HCT116 (cell line): ENCODE data around the gene CLIP2. TPM values are rescaled to one million over a fixed set of nuclear protein-coding genes. Genes with fewer than 3 reads are reported as not detected.

Experiments used
- ATAC-seq: fragments of 200-7000 bp; cut with Tn5 transposase; 2 replicates; pipeline ENCODE4 v1.9.1; 2020; ENCODE audit warnings: mild to moderate bottlenecking, moderate library complexity
- BruUV-seq: library from RNA; stranded (reverse); fragments of 400-500 nt; replicated peaks from 2 replicates; lab custom pipeline; 2021; lab: Mats Ljungman, UMichigan
- CTCF ChIA-PET: fragments of 300-600 bp; sonication (Branson Sonifier 250); formaldehyde crosslinking; loops from one replicate; lab custom pipeline; 2021; ENCODE audit warnings: antibody characterized with exemption; lab: Charles Lee
- POLR2A ChIA-PET: fragments of 300-600, 350-600 bp; sonication (Branson Sonifier 250); formaldehyde crosslinking; loops from one replicate; lab custom pipeline; 2021; ENCODE audit warnings: antibody characterized with exemption; lab: Charles Lee
- RAD21 ChIA-PET, 2 experiments: fragments of 300-600 bp; sonication (Branson Sonifier 250); formaldehyde crosslinking; loops; one replicate each; lab custom pipeline; 2023; ENCODE audit warnings: low total read pairs in 2 of 2; ENCODE audit not compliant: uncharacterized antibody in 2 of 2, unreplicated experiment in 2 of 2, low non-redundant PET in 1 of 2; lab: Charles Lee
- DNase-seq: peaks from one replicate; pipeline ENCODE4 v3.0.0-alpha.2; 2010; ENCODE audit warnings: low read depth, low spot score
- H2AFZ ChIP-seq: fragments of 200-600 bp; shearing (Covaris generic), sonication (generic); 2 replicates; pipeline ENCODE4 v1.6.1; 2017; ENCODE audit warnings: low read depth, mixed run types, mixed read lengths, antibody characterized with exemption, low read length; ENCODE audit not compliant: poor library complexity, severe bottlenecking
- H3K27ac ChIP-seq: 2 replicates; pipeline ENCODE4 v1.5.1; 2012; ENCODE audit warnings: low read depth, low read length
- H3K27me3 ChIP-seq: fragments of 200-600 bp; sonication (generic); 2 replicates; pipeline ENCODE4 v1.6.1; 2016; ENCODE audit warnings: mixed run types, low read length, mixed read lengths; ENCODE audit not compliant: insufficient read depth
- H3K36me3 ChIP-seq, 2 experiments: fragments of 200-500 bp in 1 of 2; fragments of 200-600 bp in 1 of 2; sonication (Bioruptor generic) in 1 of 2; sonication (generic) in 1 of 2; 2 replicates each; pipeline versions ENCODE4 v1.5.1 to v1.6.1; 2014 to 2016; ENCODE audit warnings: low read length in 2 of 2, inconsistent platforms in 1 of 2, mixed read lengths in 1 of 2, mixed run types in 1 of 2; ENCODE audit not compliant: insufficient read depth in 2 of 2, control insufficient read depth in 1 of 2
- H3K4me1 ChIP-seq, 2 experiments: fragments of 200-600 bp in 1 of 2; sonication (generic) in 1 of 2; 2 replicates each; pipeline versions ENCODE4 v1.5.1 to v1.6.1; 2012 to 2017; ENCODE audit warnings: low read length in 2 of 2, inconsistent platforms in 1 of 2, mild to moderate bottlenecking in 1 of 2, mixed read lengths in 1 of 2, mixed run types in 1 of 2, moderate library complexity in 1 of 2; ENCODE audit not compliant: insufficient read depth in 2 of 2, control insufficient read depth in 1 of 2
- H3K4me2 ChIP-seq: fragments of 200-600 bp; sonication (generic); 2 replicates; pipeline ENCODE4 v1.6.1; 2017; ENCODE audit warnings: mixed run types, low read length, mixed read lengths
- H3K4me3 ChIP-seq, 2 experiments: fragments of 200-600 bp in 1 of 2; sonication (generic) in 1 of 2; replicated peaks in 1 of 2; 2 replicates each; pipeline ENCODE4 v1.5.1; 2011 to 2016; ENCODE audit warnings: low read length in 2 of 2, control low read depth in 1 of 2, low read depth in 1 of 2, mild to moderate bottlenecking in 1 of 2, mixed read lengths in 1 of 2, mixed run types in 1 of 2
- H3K79me2 ChIP-seq: fragments of 200-600 bp; sonication (generic); 2 replicates; pipeline ENCODE4 v1.6.1; 2017; ENCODE audit warnings: mild to moderate bottlenecking, mixed run types, low read length, moderate library complexity, mixed read lengths; ENCODE audit not compliant: insufficient read depth
- H3K9ac ChIP-seq: fragments of 200-600 bp; sonication (generic); 2 replicates; pipeline ENCODE4 v1.6.1; 2016; ENCODE audit warnings: low read length, mixed read lengths
- H3K9me2 ChIP-seq: fragments of 200-600 bp; sonication (generic), shearing (Covaris generic); 2 replicates; pipeline ENCODE4 v1.6.1; 2017; ENCODE audit warnings: mixed run types, mild to moderate bottlenecking, moderate library complexity; ENCODE audit not compliant: insufficient read depth
- H3K9me3 ChIP-seq, 2 experiments: fragments of 200-500 bp in 1 of 2; fragments of 200-600 bp in 1 of 2; sonication (Bioruptor generic) in 1 of 2; sonication (generic) in 1 of 2; 2 replicates each; pipeline ENCODE4 v1.6.1; 2014 to 2017; ENCODE audit warnings: low read length in 2 of 2, mixed read lengths in 2 of 2, inconsistent platforms in 1 of 2, low read depth in 1 of 2, mild to moderate bottlenecking in 1 of 2, mixed run types in 1 of 2, moderate library complexity in 1 of 2; ENCODE audit not compliant: control insufficient read depth in 1 of 2, insufficient read depth in 1 of 2
- H4K20me1 ChIP-seq: fragments of 200-600 bp; sonication (generic), shearing (Covaris generic); 2 replicates; pipeline ENCODE4 v1.6.1; 2017; ENCODE audit warnings: mixed run types, mild to moderate bottlenecking, moderate library complexity; ENCODE audit not compliant: insufficient read depth
- ATF3 ChIP-seq: IDR thresholded peaks from 2 replicates; pipeline ENCODE4 v1.6.1; 2012
- CBX3 ChIP-seq: IDR thresholded peaks from 2 replicates; pipeline ENCODE4 v1.6.1; 2012; ENCODE audit warnings: low read depth
- CEBPB ChIP-seq: IDR thresholded peaks from 2 replicates; pipeline ENCODE4 v1.6.1; 2012; ENCODE audit warnings: low read depth
- CTCF ChIP-seq, 3 experiments: fragments of 200-600 bp in 1 of 3; sonication (generic) in 1 of 3; IDR thresholded peaks in 2 of 3; conservative IDR thresholded peaks in 1 of 3; 2 replicates each; pipeline ENCODE4 v1.5.1; 2012 to 2017; ENCODE audit warnings: low read depth in 2 of 3, low read length in 2 of 3, antibody characterized with exemption in 1 of 3, borderline replicate concordance in 1 of 3, control low read depth in 1 of 3, mild to moderate bottlenecking in 1 of 3, mixed read lengths in 1 of 3, mixed run types in 1 of 3, moderate library complexity in 1 of 3; ENCODE audit not compliant: insufficient read depth in 1 of 3
- EGR1 ChIP-seq: IDR thresholded peaks from 2 replicates; pipeline ENCODE4 v1.6.1; 2012; ENCODE audit warnings: low read depth
- EZH2 ChIP-seq: fragments of 200-600 bp; sonication (generic); IDR thresholded peaks from 2 replicates; pipeline ENCODE4 v1.6.1; 2017; ENCODE audit warnings: antibody characterized with exemption, mixed run types
- EZH2phosphoT487 ChIP-seq: fragments of 200-600 bp; IDR thresholded peaks from 2 replicates; pipeline ENCODE4 v1.6.1; 2018; ENCODE audit warnings: antibody characterized with exemption, borderline replicate concordance
- FOSL1 ChIP-seq: IDR thresholded peaks from 2 replicates; pipeline ENCODE4 v1.6.1; 2012; ENCODE audit warnings: low read depth
- JUND ChIP-seq: IDR thresholded peaks from 2 replicates; pipeline ENCODE4 v1.6.1; 2012
- POLR2A ChIP-seq: IDR thresholded peaks from 2 replicates; pipeline ENCODE4 v1.7.0; 2011; ENCODE audit warnings: borderline replicate concordance; ENCODE audit not compliant: insufficient read depth, insufficient read length; ENCODE audit errors: extremely low read depth
- POLR2AphosphoS5 ChIP-seq: IDR thresholded peaks from 2 replicates; pipeline ENCODE4 v1.6.1; 2011; ENCODE audit warnings: mild to moderate bottlenecking, low read depth, low read length, moderate library complexity
- RAD21 ChIP-seq: IDR thresholded peaks from 2 replicates; pipeline ENCODE4 v1.6.1; 2012; ENCODE audit warnings: low read depth, mild to moderate bottlenecking
- REST ChIP-seq: IDR thresholded peaks from 2 replicates; pipeline ENCODE4 v1.6.1; 2012; ENCODE audit warnings: low read depth
- SIN3A ChIP-seq: IDR thresholded peaks from 2 replicates; pipeline ENCODE4 v1.6.1; 2012; ENCODE audit warnings: low read depth
- TCF7L2 ChIP-seq: IDR thresholded peaks from 2 replicates; pipeline ENCODE4 v1.7.0; 2011; ENCODE audit warnings: borderline replicate concordance, inconsistent platforms; ENCODE audit not compliant: insufficient read depth, insufficient read length; ENCODE audit errors: extremely low read depth
- YY1 ChIP-seq: IDR thresholded peaks from 2 replicates; pipeline ENCODE4 v1.6.1; 2011; ENCODE audit warnings: low read length, low read depth, moderate library complexity, mild to moderate bottlenecking; ENCODE audit not compliant: insufficient replicate concordance; ENCODE audit errors: extremely low read depth
- ZFX ChIP-seq: fragments of 450-650 bp; IDR thresholded peaks from 2 replicates; pipeline ENCODE4 v1.6.1; 2017
- intact Hi-C: fragments of 100-400 bp; cut with micrococcal nuclease; formaldehyde crosslinking; loops from 2 replicates; pipeline ENCODE4 v1.10.0; 2022
- total RNA-seq: library from RNA; stranded (reverse); gene quantifications from one replicate; pipeline ENCODE4 v1.2.1, GENCODE V29; 2021; ENCODE audit not compliant: unreplicated experiment
- TF ChIP-seq, protein P1 (sequence below): IDR thresholded peaks from 2 replicates; pipeline ENCODE4 v1.6.1; 2011; ENCODE audit warnings: mild to moderate bottlenecking, low read length, moderate library complexity; ENCODE audit not compliant: insufficient replicate concordance; ENCODE audit errors: extremely low read depth

Gene CLIP2
- total RNA-seq, 1 experiment from 2014 or later: 40.1 TPM

- intact Hi-C loops: no loop called here
- CTCF ChIA-PET: no interaction called here
- BruUV-seq: no TSS peak
These were observed 64.8 kb downstream of the CLIP2 start for GRCh38 chr7:74354009-74354408.

More at GRCh38 chr7:74354009-74354408, 64.8 kb downstream of the CLIP2 start:
- no peaks in the 10 kb centered on the region for H3K27me3 ChIP-seq
- RAD21 ChIA-PET: no interaction called here
- H3K4me3 ChIP-seq: no peak overlapping the region
- no peak overlapping the region for H3K4me2 ChIP-seq
- peaks cover 17 to 31% of the 10 kb centered on the region in 2 experiments for H3K4me1 ChIP-seq
- H3K27ac ChIP-seq: no peak overlapping the region
- POLR2A ChIA-PET: no interaction called here
- ATAC-seq (no peak), DNase-seq (no peak)
- H3K36me3 ChIP-seq: peaks cover 4 to 14% of the 10 kb centered on the region in 2 experiments; a peak in 3 of 4 replicates
- no peak overlapping the region for H2AFZ ChIP-seq
- H3K9ac ChIP-seq: no peak overlapping the region
- no peaks in the 10 kb centered on the region for H3K9me2 ChIP-seq
- no peaks in the 10 kb centered on the region for H4K20me1 ChIP-seq
- no peaks in the 10 kb centered on the region for H3K9me3 ChIP-seq
- H3K79me2 ChIP-seq: no peaks in the 10 kb centered on the region
- no peak for TF ChIP-seq EGR1
- TF ChIP-seq POLR2A: no peak
- TF ChIP-seq ATF3: no peak
- no peak for TF ChIP-seq SIN3A
- no peak for TF ChIP-seq JUND
- no peak for TF ChIP-seq ZFX
- no peak for TF ChIP-seq RAD21
- no peak for TF ChIP-seq YY1
- no peak for TF ChIP-seq FOSL1
- no peak for TF ChIP-seq REST
- TF ChIP-seq EZH2: no peak
- TF ChIP-seq EZH2phosphoT487: no peak
- no peak for TF ChIP-seq CTCF (IDR thresholded peaks at IDR 0.05 in 2 of 3, conservative IDR thresholded peaks at IDR 0.05 in 1 of 3; ENCODE audit: borderline replicate concordance in 1 of 3, insufficient read depth in 1 of 3, low read depth in 2 of 3, low read length in 2 of 3)
- TF ChIP-seq, protein P1, sequence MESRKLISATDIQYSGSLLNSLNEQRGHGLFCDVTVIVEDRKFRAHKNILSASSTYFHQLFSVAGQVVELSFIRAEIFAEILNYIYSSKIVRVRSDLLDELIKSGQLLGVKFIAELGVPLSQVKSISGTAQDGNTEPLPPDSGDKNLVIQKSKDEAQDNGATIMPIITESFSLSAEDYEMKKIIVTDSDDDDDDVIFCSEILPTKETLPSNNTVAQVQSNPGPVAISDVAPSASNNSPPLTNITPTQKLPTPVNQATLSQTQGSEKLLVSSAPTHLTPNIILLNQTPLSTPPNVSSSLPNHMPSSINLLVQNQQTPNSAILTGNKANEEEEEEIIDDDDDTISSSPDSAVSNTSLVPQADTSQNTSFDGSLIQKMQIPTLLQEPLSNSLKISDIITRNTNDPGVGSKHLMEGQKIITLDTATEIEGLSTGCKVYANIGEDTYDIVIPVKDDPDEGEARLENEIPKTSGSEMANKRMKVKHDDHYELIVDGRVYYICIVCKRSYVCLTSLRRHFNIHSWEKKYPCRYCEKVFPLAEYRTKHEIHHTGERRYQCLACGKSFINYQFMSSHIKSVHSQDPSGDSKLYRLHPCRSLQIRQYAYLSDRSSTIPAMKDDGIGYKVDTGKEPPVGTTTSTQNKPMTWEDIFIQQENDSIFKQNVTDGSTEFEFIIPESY: no peak
- TF ChIP-seq CEBPB: no peak
- no peak for TF ChIP-seq POLR2AphosphoS5
- TF ChIP-seq CBX3: no peak
- no peak for TF ChIP-seq TCF7L2
